Measurements from ENCODE around the gene TRIM63.

Gene TRIM63

DNA sequence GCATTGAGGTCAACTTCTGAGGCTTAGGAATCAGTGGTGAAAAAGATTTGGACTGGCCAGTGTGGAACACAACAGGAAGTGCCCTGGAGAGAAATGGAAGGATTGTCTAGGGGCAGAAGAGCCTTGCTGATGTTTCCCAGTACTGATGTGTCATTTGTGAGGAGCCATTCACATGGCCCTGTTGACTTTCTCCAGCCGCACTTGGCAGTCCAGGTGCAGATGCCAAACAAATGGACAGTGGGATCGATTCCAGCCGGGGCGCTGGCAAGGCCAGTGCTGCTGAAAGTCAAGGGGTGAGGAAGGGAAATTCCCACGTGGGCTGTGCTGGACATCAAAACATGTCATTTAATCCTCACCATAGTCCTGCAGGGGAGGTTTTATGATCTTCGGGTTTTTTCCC, 4.9 kb upstream of the TRIM63 start:
- no peaks in the 10 kb centered on the region for H3K36me3 ChIP-seq (ENCODE audit: control insufficient read depth in 2 of 2, insufficient read depth in 2 of 2, low read length in 2 of 2)
- peaks cover 10 to 21% of the 10 kb centered on the region in 2 donors for H3K27me3 ChIP-seq (ENCODE audit: control insufficient read depth in 1 of 2, insufficient read depth in 2 of 2, low read length in 2 of 2)
- no peak overlapping the region for H3K27ac ChIP-seq (ENCODE audit: low read length)
- no peaks in the 10 kb centered on the region for H3K9me3 ChIP-seq (ENCODE audit: control insufficient read depth in 2 of 2, low read length in 2 of 2)
- H3K4me1 ChIP-seq (ENCODE audit: control insufficient read depth, insufficient read depth, low read length) = peaks cover under 1% of the 10 kb centered on the region
- no peak overlapping the region for H3K9ac ChIP-seq (ENCODE audit: low read length in 2 of 2)
- no peak overlapping the region for H3K4me3 ChIP-seq (ENCODE audit: low read length in 2 of 2)

DNA sequence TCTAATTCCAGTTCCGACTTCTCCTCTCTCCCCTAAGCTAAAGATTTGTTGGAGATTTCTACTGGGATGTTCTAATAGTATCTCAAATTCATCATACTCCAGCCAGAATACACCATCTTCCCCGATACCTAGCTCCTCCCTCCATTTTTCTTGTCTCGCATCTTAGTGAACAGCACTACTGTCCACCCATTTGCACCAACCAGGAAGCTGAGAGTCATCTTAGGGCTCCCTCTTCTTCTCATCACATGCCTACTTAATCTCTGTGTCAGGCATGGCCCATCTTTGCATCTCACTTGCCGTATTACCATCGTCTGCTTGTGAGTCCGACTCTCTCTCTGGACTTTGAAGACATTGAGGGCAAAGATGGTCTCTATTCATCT, 3.5 kb upstream of the TRIM63 start:
- Histone ChIP-seq H3K27ac (ENCODE audit: low read length) (no peak overlapping the region), H3K4me3 (ENCODE audit: low read length in 2 of 2) (no peak overlapping the region), H3K9ac (ENCODE audit: low read length in 2 of 2) (no peak overlapping the region), H3K4me1 (ENCODE audit: control insufficient read depth, insufficient read depth, low read length) (peaks cover 3% of the 10 kb centered on the region), H3K36me3 (ENCODE audit: control insufficient read depth in 2 of 2, insufficient read depth in 2 of 2, low read length in 2 of 2) (no peaks in the 10 kb centered on the region), H3K9me3 (ENCODE audit: control insufficient read depth in 2 of 2, low read length in 2 of 2) (no peaks in the 10 kb centered on the region), H3K27me3 (ENCODE audit: control insufficient read depth in 1 of 2, insufficient read depth in 2 of 2, low read length in 2 of 2) (peaks cover 4 to 21% of the 10 kb centered on the region in 2 donors)

DNA sequence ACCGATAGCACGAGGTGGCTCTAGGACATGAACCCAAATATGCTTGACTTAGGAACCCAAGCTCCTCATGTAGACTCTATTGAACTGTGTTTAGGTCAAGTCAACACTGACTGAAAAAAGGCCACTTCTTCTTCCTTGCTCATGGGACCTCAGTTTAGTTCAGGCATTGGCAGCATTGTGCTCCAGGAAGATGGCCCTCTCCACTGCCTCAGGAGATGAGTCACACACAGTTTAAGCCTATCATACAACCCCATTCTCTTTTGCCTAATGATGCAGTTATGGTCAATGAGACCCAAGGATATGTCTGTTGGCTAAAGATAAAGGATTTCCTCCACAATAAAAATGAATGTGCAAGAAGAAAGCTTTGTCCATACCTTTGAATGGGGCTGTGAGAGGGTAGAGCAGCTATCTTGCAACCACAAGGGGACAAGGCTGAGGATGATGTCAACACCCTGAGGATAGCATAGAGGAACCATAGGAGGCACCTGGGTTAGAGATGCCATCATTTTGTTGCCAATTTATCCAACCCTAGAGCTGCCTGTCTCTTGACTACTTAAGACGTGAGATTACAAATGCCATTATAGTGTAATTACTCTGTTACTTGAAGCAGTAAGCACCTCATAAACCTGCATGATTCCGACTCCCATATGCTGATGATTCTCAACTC, 3.0 kb upstream of the TRIM63 start:
- H3K4me3 ChIP-seq (ENCODE audit: low read length in 2 of 2) = no peak overlapping the region
- peaks cover 3% of the 10 kb centered on the region for H3K4me1 ChIP-seq (ENCODE audit: control insufficient read depth, insufficient read depth, low read length)
- H3K9me3 ChIP-seq (ENCODE audit: control insufficient read depth in 2 of 2, low read length in 2 of 2) = no peaks in the 10 kb centered on the region
- H3K27me3 ChIP-seq (ENCODE audit: control insufficient read depth in 1 of 2, insufficient read depth in 2 of 2, low read length in 2 of 2) = peaks cover 0 to 17% of the 10 kb centered on the region in 2 donors
- H3K27ac ChIP-seq (ENCODE audit: low read length) = no peak overlapping the region
- no peaks in the 10 kb centered on the region for H3K36me3 ChIP-seq (ENCODE audit: control insufficient read depth in 2 of 2, insufficient read depth in 2 of 2, low read length in 2 of 2)
- H3K9ac ChIP-seq (ENCODE audit: low read length in 2 of 2) = no peak overlapping the region

GRCh38 chr1:26069941-26070295, 2.5 kb upstream of the TRIM63 start:
- Histone ChIP-seq H3K27me3 (ENCODE audit: control insufficient read depth in 1 of 2, insufficient read depth in 2 of 2, low read length in 2 of 2) (peaks cover 0 to 15% of the 10 kb centered on the region in 2 donors), H3K4me3 (ENCODE audit: low read length in 2 of 2) (no peak overlapping the region), H3K9me3 (ENCODE audit: control insufficient read depth in 2 of 2, low read length in 2 of 2) (no peaks in the 10 kb centered on the region), H3K9ac (ENCODE audit: low read length in 2 of 2) (no peak overlapping the region), H3K27ac (ENCODE audit: low read length) (no peak overlapping the region), H3K4me1 (ENCODE audit: control insufficient read depth, insufficient read depth, low read length) (peaks cover 3% of the 10 kb centered on the region), H3K36me3 (ENCODE audit: control insufficient read depth in 2 of 2, insufficient read depth in 2 of 2, low read length in 2 of 2) (no peaks in the 10 kb centered on the region)

- Histone ChIP-seq H3K4me3 (ENCODE audit: low read length in 2 of 2) (no peak overlapping the region), H3K27ac (ENCODE audit: low read length) (no peak overlapping the region), H3K27me3 (ENCODE audit: control insufficient read depth in 1 of 2, insufficient read depth in 2 of 2, low read length in 2 of 2) (peaks cover 2 to 16% of the 10 kb centered on the region in 2 donors), H3K36me3 (ENCODE audit: control insufficient read depth in 2 of 2, insufficient read depth in 2 of 2, low read length in 2 of 2) (no peaks in the 10 kb centered on the region), H3K9me3 (ENCODE audit: control insufficient read depth in 2 of 2, low read length in 2 of 2) (no peaks in the 10 kb centered on the region), H3K4me1 (ENCODE audit: control insufficient read depth, insufficient read depth, low read length) (peaks cover 3% of the 10 kb centered on the region), H3K9ac (ENCODE audit: low read length in 2 of 2) (no peak overlapping the region)
Measured at GRCh38 chr1:26066857-26067256, 573 bp downstream of the TRIM63 start.

DNA sequence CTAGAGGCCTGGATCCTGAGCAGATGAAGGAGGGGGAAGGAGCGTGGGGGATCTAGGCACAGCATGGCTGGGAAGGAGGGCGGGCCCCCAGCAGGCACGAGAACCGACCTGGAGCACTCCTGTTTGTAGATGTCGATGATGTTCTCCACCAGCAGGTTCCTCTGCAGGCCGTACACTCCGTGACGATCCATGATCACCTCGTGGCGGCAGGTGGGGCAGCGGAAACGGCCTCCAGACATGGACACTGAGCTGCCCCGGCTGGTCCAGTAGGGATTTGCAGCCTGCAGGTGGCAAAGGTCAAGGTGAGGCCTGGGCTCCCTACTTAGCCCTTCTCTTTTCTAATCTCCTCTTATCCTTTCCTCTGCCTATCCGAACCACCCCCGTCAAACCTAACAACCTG, 1.3 kb downstream of the TRIM63 start:
- Histone ChIP-seq H3K4me1 (ENCODE audit: control insufficient read depth, insufficient read depth, low read length) (peaks cover 3% of the 10 kb centered on the region), H3K9ac (ENCODE audit: low read length in 2 of 2) (no peak overlapping the region), H3K9me3 (ENCODE audit: control insufficient read depth in 2 of 2, low read length in 2 of 2) (no peaks in the 10 kb centered on the region), H3K27me3 (ENCODE audit: control insufficient read depth in 1 of 2, insufficient read depth in 2 of 2, low read length in 2 of 2) (peaks cover 4 to 14% of the 10 kb centered on the region in 2 donors), H3K4me3 (ENCODE audit: low read length in 2 of 2) (no peak overlapping the region), H3K36me3 (ENCODE audit: control insufficient read depth in 2 of 2, insufficient read depth in 2 of 2, low read length in 2 of 2) (no peaks in the 10 kb centered on the region), H3K27ac (ENCODE audit: low read length) (no peak overlapping the region)

DNA sequence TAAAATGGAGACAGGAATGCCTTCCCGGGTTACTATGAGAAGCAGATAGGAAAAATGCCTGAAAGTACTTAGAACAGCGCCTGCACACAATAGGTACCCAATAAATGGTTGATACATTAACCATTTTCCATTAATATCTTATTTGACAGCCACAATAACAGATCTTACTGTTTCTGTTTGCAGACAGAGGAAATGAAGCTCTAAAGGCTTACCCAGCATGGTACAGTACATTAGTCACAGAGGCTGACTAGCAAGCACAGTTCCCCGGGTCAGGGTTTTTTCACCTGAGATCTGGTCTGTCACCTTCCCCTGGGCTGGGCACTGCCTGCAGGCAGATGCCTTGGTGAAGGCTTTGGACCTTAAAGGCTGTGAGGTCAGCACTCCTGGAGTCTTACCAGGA, 2.9 kb downstream of the TRIM63 start:
- no peaks in the 10 kb centered on the region for H3K9me3 ChIP-seq (ENCODE audit: control insufficient read depth in 2 of 2, low read length in 2 of 2)
- no peak overlapping the region for H3K4me3 ChIP-seq (ENCODE audit: low read length in 2 of 2)
- no peaks in the 10 kb centered on the region for H3K36me3 ChIP-seq (ENCODE audit: control insufficient read depth in 2 of 2, insufficient read depth in 2 of 2, low read length in 2 of 2)
- H3K9ac ChIP-seq (ENCODE audit: low read length in 2 of 2) = no peak overlapping the region
- H3K27me3 ChIP-seq (ENCODE audit: control insufficient read depth in 1 of 2, insufficient read depth in 2 of 2, low read length in 2 of 2) = peaks cover 11% of the 10 kb centered on the region in 2 donors
- H3K4me1 ChIP-seq (ENCODE audit: control insufficient read depth, insufficient read depth, low read length) = peaks cover 3% of the 10 kb centered on the region
- no peak overlapping the region for H3K27ac ChIP-seq (ENCODE audit: low read length)

DNA sequence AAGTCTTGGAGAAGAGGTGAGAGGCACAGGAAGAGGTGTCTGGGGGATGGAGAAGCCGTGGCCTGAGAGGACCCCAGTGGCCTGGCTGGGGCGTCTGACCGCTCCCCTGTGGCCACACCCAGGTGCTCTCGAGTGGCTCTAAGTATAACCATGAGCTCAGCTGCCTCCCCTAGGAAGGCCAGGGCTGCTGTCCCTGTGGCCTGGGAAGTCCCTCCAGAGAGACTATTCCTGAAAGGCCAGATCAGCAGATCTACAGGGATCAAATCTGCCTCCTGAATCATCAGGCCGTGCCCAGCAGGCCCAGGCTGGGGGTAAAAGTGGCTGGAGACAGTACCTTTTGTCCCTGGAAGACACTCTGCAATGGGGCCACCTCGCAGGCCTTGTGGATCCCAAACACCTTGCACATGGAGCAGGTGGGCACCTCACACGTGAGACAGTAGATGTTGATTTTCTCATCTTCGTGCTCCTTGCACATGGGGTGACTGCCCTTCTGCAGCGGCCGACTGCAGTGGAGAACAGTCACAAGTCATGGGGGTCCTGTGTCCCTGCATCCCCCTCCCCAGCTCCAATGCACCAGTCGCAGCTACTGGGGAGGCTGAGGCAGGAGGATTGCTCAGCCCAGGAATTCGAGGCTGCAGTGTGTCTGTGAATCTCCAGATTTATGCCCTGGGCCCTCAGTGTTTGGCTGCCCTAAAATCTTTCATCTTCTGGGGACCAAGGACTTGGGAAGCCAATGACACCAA, 6.4 kb downstream of the TRIM63 start:
- no peaks in the 10 kb centered on the region for H3K36me3 ChIP-seq (ENCODE audit: control insufficient read depth in 2 of 2, insufficient read depth in 2 of 2, low read length in 2 of 2)
- H3K4me3 ChIP-seq (ENCODE audit: low read length in 2 of 2) = no peak overlapping the region
- H3K4me1 ChIP-seq (ENCODE audit: control insufficient read depth, insufficient read depth, low read length) = no peaks in the 10 kb centered on the region
- H3K9me3 ChIP-seq (ENCODE audit: control insufficient read depth in 2 of 2, low read length in 2 of 2) = no peaks in the 10 kb centered on the region
- H3K27ac ChIP-seq (ENCODE audit: low read length) = no peak overlapping the region
- H3K27me3 ChIP-seq (ENCODE audit: control insufficient read depth in 1 of 2, insufficient read depth in 2 of 2, low read length in 2 of 2) = peaks cover 13% of the 10 kb centered on the region in 2 donors
- H3K9ac ChIP-seq (ENCODE audit: low read length in 2 of 2) = no peak overlapping the region

DNA sequence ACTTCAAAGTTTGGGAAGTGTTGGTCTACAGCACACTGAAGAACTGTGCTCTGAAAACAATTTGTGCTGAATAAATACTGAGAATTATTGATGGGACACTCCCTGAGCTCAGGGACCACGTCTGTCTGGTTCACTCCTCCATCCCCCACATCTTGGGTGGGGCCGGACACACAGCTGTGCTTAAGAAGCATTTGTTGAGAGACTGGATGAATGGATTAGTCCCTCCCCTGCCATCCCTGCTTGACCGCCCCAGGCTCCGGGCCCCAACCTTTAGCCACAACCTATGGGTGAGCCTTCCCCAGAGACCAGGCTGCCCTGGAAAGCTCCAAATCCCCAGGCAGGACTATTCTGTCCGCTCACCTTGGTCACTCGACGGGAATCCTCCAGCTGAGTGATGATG, 7.5 kb downstream of the TRIM63 start:
- no peak overlapping the region for H3K9ac ChIP-seq (ENCODE audit: low read length in 2 of 2)
- peaks cover 13 to 15% of the 10 kb centered on the region in 2 donors for H3K27me3 ChIP-seq (ENCODE audit: control insufficient read depth in 1 of 2, insufficient read depth in 2 of 2, low read length in 2 of 2)
- H3K4me3 ChIP-seq (ENCODE audit: low read length in 2 of 2) = no peak overlapping the region
- H3K4me1 ChIP-seq (ENCODE audit: control insufficient read depth, insufficient read depth, low read length) = no peaks in the 10 kb centered on the region
- no peaks in the 10 kb centered on the region for H3K36me3 ChIP-seq (ENCODE audit: control insufficient read depth in 2 of 2, insufficient read depth in 2 of 2, low read length in 2 of 2)
- no peak overlapping the region for H3K27ac ChIP-seq (ENCODE audit: low read length)
- H3K9me3 ChIP-seq (ENCODE audit: control insufficient read depth in 2 of 2, low read length in 2 of 2) = no peaks in the 10 kb centered on the region

GRCh38 chr1:26058052-26058595, 9.3 kb downstream of the TRIM63 start:
- Histone ChIP-seq H3K9me3 (ENCODE audit: control insufficient read depth in 2 of 2, low read length in 2 of 2) (no peaks in the 10 kb centered on the region), H3K9ac (ENCODE audit: low read length in 2 of 2) (no peak overlapping the region), H3K36me3 (ENCODE audit: control insufficient read depth in 2 of 2, insufficient read depth in 2 of 2, low read length in 2 of 2) (no peaks in the 10 kb centered on the region), H3K27ac (ENCODE audit: low read length) (no peak overlapping the region), H3K27me3 (ENCODE audit: control insufficient read depth in 1 of 2, insufficient read depth in 2 of 2, low read length in 2 of 2) (peaks cover 16% of the 10 kb centered on the region in 2 donors), H3K4me1 (ENCODE audit: control insufficient read depth, insufficient read depth, low read length) (peaks cover 2% of the 10 kb centered on the region), H3K4me3 (ENCODE audit: low read length in 2 of 2) (no peak overlapping the region)

DNA sequence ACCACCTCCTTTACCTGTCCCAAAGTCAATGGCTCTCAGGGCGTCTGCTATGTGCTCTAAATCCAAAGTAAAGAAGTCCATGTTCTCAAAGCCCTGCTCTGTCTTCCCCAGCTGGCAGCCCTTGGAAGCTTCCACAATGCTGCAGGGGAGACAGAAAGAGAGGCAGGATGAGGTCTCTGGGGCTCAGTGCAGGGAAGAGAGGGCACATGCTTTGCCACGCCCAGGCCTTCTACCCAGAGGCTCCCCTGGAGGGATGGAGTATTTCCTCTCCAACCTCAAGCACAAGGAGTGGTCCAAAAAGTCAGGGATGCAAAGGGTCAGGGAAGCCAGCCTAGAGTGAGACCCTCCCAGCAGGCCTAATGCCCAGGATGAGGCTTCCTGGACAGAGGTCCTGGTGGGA, 10.2 kb downstream of the TRIM63 start:
- Histone ChIP-seq H3K27ac (ENCODE audit: low read length) (no peak overlapping the region), H3K9ac (ENCODE audit: low read length in 2 of 2) (no peak overlapping the region), H3K27me3 (ENCODE audit: control insufficient read depth in 1 of 2, insufficient read depth in 2 of 2, low read length in 2 of 2) (peaks cover 16% of the 10 kb centered on the region in 2 donors), H3K9me3 (ENCODE audit: control insufficient read depth in 2 of 2, low read length in 2 of 2) (no peaks in the 10 kb centered on the region), H3K4me1 (ENCODE audit: control insufficient read depth, insufficient read depth, low read length) (peaks cover 2% of the 10 kb centered on the region), H3K4me3 (ENCODE audit: low read length in 2 of 2) (no peak overlapping the region), H3K36me3 (ENCODE audit: control insufficient read depth in 2 of 2, insufficient read depth in 2 of 2, low read length in 2 of 2) (no peaks in the 10 kb centered on the region)

Measured in stomach smooth muscle (tissue), 2 donors.